Type B pancreatic cell (in vitro differentiated cells): Measurements from ENCODE around the gene TIAM1. TPM values are rescaled to one million over a fixed set of nuclear protein-coding genes. Genes with fewer than 3 reads are reported as not detected.

Experiments
- DNase-seq: peaks from one replicate; pipeline ENCODE4 v3.0.0; 2021; ENCODE audit warnings: mixed read lengths; ENCODE audit not compliant: unreplicated experiment; ENCODE audit errors: extremely low spot score
- H3K27ac Mint-ChIP-seq: 2 replicates; pipeline ENCODE4 v1.8.0; 2021; ENCODE audit warnings: mild to moderate bottlenecking, mixed read lengths
- H3K27me3 Mint-ChIP-seq: 2 replicates; pipeline ENCODE4 v1.8.0; 2021; ENCODE audit warnings: mixed read lengths
- H3K36me3 Mint-ChIP-seq: 2 replicates; pipeline ENCODE4 v1.8.0; 2021; ENCODE audit warnings: mixed read lengths
- H3K4me1 Mint-ChIP-seq: one replicate; pipeline ENCODE4 v1.8.0; 2021; ENCODE audit warnings: mixed read lengths; ENCODE audit not compliant: unreplicated experiment
- H3K4me3 Mint-ChIP-seq: 2 replicates; pipeline ENCODE4 v1.8.0; 2021; ENCODE audit warnings: mild to moderate bottlenecking, mixed read lengths
- H3K9me3 Mint-ChIP-seq: 2 replicates; pipeline ENCODE4 v1.8.0; 2021; ENCODE audit warnings: mixed read lengths
- CTCF ChIP-seq: fragments of 200-600 bp; sonication (generic); conservative IDR thresholded peaks from 2 replicates; pipeline ENCODE4 v1.5.0; 2021; ENCODE audit warnings: antibody characterized with exemption, mild to moderate bottlenecking
- total RNA-seq: library from RNA; stranded (reverse); gene quantifications from 2 replicates; pipeline ENCODE4 v1.2.1, GENCODE V29; 2021; ENCODE audit warnings: low replicate concordance

The TIAM1 gene
- total RNA-seq, 1 donor from 2014 or later, result 49.3 TPM

- no peak overlapping the region for H3K27ac Mint-ChIP-seq
Measured at GRCh38 chr21:31216206-31216605, 127.9 kb downstream of the TIAM1 start.

GRCh38 chr21:31213787-31214186 is 130.3 kb downstream of the TIAM1 start:
- Mint-ChIP-seq H3K9me3 (no peaks in the 10 kb centered on the region), H3K36me3 (peaks cover 10% of the 10 kb centered on the region), H3K4me1 (no peaks in the 10 kb centered on the region), H3K27ac (no peak overlapping the region), H3K4me3 (no peak overlapping the region), H3K27me3 (no peaks in the 10 kb centered on the region)
- DNase-seq, result no peak
- TF ChIP-seq CTCF, result no peak

More at GRCh38 chr21:31216206-31216605, 127.9 kb downstream of the TIAM1 start:
- DNase-seq, result no peak
- Mint-ChIP-seq H3K9me3 (no peaks in the 10 kb centered on the region), H3K4me1 (peaks cover 15% of the 10 kb centered on the region), H3K27me3 (no peaks in the 10 kb centered on the region), H3K36me3 (peaks cover 14% of the 10 kb centered on the region), H3K4me3 (no peak overlapping the region)
- no peak for TF ChIP-seq CTCF

- DNase-seq, result no peak
- Mint-ChIP-seq H3K36me3 (peaks cover 14% of the 10 kb centered on the region), H3K4me1 (no peaks in the 10 kb centered on the region), H3K4me3 (no peak overlapping the region), H3K9me3 (no peaks in the 10 kb centered on the region), H3K27me3 (no peaks in the 10 kb centered on the region), H3K27ac (no peak overlapping the region)
- no peak for TF ChIP-seq CTCF
Measured at GRCh38 chr21:31211836-31212235, 132.2 kb downstream of the TIAM1 start.

GRCh38 chr21:31205412-31205811 is 138.6 kb downstream of the TIAM1 start:
- H3K4me3 Mint-ChIP-seq, result no peak overlapping the region
- no peak for TF ChIP-seq CTCF
- no peak overlapping the region for H3K27ac Mint-ChIP-seq
- H3K9me3 Mint-ChIP-seq, result no peaks in the 10 kb centered on the region
- H3K27me3 Mint-ChIP-seq, result no peaks in the 10 kb centered on the region
- H3K4me1 Mint-ChIP-seq, result peaks cover 18% of the 10 kb centered on the region
- no peak for DNase-seq
- peaks cover 14% of the 10 kb centered on the region for H3K36me3 Mint-ChIP-seq

GRCh38 chr21:31204801-31205200 is 139.3 kb downstream of the TIAM1 start:
- DNase-seq, result no peak
- Mint-ChIP-seq H3K36me3 (peaks cover 14% of the 10 kb centered on the region), H3K4me3 (no peak overlapping the region), H3K27me3 (no peaks in the 10 kb centered on the region), H3K27ac (no peak overlapping the region), H3K9me3 (no peaks in the 10 kb centered on the region), H3K4me1 (peaks cover 18% of the 10 kb centered on the region)
- TF ChIP-seq CTCF, result no peak

GRCh38 chr21:31203431-31204054 is 140.5 kb downstream of the TIAM1 start:
- DNase-seq, result no peak
- TF ChIP-seq CTCF, result no peak
- Mint-ChIP-seq H3K27ac (no peak overlapping the region), H3K9me3 (no peaks in the 10 kb centered on the region), H3K36me3 (peaks cover 14% of the 10 kb centered on the region), H3K4me1 (peaks cover 18% of the 10 kb centered on the region), H3K27me3 (no peaks in the 10 kb centered on the region), H3K4me3 (no peak overlapping the region)
